Measurements from ENCODE around the gene ARHGDIA.
A peak's percentile ranks its signal among the peaks of the same experiment; 100 is the strongest.
"Not testable (repeated sequence)": the region's sequence is repeated elsewhere in the genome, so short reads cannot be mapped to it uniquely, and the experiment has no call there.

Gene ARHGDIA

DNA sequence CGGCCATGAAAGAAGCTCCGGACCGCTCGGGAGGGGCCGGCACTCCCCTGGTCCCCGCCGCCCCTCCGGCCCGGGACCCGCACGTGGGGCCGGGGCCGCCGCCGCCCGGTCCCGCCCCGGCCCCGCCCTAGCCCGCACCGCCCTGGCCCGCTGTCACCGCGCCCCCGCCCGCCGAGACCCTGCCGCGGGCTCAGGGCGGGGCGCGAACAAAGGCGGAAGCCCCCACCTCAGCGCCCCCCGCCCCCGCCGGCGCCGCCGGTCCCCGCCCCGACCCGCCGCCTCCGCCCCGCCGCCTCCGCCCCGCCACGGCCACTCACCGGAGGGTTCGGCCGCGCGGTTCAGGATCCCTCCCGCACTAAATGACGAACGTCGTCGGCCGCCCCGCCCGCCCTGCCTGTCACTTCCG is at the start of gene ARHGDIA:
TSS of gene ARHGDIA (minus strand) at position 357 of the 406 bp plus-strand sequence. CDS start 1,407 bp downstream, outside the sequence.
- no peak for DNase-seq (ENCODE audit: low spot score)

DNA sequence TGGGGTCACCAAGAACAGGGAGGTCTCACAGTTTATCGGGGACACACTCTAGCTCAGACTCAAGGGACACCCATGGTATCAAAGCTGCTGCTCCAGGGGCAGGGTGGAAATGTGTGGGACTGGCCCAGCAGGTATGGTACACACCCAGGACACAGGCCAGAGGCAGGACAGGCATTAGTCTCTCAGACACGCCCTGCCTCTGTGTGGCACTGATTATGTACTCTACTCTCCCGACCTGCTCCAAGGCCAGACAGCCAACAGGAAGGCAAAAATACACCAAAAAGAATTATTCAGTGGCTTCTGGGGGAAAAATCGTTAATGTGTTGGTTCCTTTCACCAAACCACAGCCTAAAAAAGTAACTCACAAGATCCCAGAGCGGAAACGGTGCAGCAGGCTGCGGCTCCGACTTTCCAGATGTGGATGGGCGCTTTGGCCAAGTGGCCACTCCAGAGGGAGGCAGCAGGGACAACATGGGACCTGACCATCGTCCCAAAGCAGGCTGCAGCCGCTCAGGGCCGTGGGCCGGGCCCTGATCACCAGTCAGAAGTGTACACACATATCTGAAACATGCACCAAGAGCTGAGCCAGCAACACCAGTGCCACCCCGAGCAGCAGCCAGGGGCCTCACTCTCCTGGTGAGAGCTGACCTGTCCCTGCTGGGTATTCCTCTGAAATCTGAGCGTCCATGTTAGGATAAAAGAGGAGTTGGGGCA is 47.9 kb upstream of the ARHGDIA start:
- no peak for DNase-seq (ENCODE audit: low spot score)

DNA sequence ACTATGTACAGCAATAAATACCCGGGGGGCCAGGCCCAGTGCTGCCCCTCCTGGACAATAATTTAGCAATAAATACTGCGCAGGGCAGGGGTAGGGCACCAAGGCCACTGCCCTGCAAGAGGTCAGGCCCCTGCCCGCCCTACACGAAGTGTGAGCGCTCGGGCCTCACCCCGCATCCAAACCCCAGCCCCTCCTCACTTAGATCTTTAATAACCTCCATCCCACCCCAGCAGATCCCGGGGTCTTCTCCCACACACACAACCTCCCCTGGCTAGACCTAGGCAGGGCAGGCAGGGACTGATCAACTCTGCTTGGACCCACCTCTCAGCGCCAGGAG is 47.2 kb upstream of the ARHGDIA start:
- not testable (repeated sequence) for DNase-seq (ENCODE audit: low spot score)

DNA sequence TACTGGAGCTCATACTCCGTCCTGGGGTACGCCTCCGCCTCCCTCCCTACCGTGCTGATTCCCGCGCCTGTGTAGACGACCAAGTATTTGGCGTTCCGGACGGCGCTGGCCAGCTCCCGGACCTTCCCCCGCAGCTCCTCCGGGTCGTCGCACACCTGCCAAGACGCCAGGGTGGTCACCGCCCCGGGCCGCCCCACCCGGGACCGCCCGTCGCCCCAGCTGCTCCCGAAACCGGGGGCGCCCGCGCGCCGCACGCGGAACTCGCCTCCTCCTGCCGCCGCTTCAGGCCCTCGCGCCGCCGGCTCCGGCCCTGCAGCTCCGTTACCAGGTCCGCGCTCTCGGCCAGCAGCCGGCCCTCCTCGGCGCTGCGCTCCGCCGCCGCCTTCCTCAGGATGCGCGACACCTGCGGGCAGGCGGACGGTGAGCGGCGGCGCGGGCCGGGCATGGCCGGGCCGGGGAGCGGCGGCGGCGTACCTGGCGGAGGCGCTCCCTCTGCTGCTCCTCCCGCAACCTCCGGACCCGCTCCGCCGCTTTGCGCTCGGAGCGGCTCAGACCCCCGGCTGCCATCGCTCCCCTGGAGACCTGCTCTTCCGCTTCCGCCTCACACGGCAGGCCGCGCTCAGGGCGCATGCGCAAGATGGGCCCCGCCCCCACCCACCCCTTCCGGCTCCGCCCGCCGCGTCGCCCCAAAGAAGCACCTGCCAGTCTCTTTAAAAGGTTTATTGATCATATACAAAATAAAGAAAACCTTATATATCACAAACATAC is 46.6 kb upstream of the ARHGDIA start, which contains the start of gene SIRT7:
TSS of gene SIRT7 (minus strand) at position 612 of the 768 bp plus-strand sequence. CDS start at position 567, 45 bp downstream.
- peak; percentile 92 for DNase-seq (ENCODE audit: low spot score)

DNA sequence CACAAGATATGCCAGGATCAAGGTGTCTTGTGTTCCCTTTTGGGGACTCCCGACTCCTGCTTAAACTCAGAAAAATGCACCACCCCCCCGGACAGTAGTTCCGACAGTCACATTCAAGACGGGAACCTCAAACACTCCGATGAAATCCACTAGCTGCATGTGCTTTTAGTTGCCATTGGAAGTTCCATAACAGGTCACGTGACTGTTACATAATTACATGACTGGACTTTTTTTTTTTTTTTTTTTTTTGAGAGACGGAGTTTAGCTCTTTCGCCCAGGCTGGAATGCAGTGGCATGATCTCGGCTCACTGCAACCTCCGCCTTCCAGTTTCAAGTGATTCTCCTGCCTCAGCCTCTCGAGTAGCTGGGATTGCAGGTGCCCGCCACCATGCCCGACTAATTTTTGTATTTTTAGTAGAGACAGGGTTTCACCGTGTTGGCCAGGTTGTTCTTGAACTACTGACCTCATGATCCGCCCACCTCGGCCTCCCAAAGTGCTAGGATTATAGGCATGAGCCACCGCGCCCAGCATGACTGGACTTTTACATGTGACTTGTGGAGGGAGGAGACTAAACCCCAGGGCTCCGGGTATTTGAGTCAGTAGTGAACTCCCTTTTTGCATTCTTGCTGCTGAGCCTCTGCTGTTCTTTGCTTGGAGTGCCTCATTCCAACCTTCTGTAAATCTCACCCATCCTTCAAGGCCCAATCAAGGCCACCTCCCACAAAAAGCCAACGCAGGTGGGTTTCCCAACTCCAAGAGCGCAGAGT is 45.3 kb upstream of the ARHGDIA start:
- DNase-seq (ENCODE audit: low spot score) = no peak

DNA sequence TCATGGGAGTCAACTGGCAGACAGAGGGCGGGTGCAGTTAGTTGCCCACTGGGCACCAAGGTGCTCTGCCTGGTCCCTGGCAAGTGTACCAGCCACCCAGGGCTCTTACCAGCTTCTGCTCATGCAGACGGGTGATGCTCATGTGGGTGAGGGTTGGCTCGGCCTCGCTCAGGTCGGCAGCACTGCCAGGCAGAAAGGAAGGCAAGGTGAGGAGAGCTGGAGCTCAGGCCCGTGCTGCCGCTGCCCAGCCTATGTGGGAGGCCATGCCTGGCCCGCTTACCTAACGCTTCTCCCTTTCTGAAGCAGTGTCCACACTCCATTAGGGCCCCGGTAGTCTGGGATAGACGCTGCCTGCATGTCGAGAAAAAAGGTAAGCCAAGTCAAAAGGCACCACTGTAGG is 44.2 kb upstream of the ARHGDIA start:
- no peak for DNase-seq (ENCODE audit: low spot score)

DNA sequence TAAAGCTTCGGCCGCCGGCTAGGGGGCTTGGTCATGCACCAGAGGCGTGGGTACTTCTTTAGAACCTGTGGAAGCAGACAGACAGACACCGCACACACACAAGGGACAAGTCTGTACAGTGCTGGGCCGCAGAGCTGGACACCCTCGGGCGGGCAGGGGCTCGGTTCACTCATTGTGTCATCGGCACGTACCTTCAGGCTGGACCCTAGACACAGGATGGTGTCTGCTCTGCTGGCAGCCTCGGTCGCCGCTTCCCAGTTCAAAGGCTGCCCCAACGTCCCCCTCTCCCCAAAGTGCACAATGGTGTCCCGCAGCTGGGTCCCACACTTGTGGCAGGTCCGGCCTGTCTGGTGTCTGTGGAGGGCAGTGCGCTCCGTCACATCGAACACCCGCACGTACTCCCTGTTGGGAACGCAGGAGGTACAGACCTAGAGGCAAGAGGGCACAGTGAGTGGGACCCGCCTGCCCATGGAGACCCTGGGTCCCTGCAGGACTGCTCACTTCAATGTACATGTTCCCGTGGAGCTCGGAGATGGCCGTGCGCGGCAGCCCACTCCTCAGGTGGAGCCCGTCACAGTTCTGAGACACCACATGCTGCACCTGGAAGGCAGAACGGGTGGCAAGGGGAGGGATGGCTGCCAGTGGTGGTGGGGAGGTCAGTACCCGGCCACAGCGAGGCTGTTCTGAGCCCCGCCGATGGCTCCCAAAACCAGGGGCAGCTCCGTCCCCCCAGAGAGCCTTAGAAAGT is 43.1 kb upstream of the ARHGDIA start:
- DNase-seq (ENCODE audit: low spot score) = no peak

DNA sequence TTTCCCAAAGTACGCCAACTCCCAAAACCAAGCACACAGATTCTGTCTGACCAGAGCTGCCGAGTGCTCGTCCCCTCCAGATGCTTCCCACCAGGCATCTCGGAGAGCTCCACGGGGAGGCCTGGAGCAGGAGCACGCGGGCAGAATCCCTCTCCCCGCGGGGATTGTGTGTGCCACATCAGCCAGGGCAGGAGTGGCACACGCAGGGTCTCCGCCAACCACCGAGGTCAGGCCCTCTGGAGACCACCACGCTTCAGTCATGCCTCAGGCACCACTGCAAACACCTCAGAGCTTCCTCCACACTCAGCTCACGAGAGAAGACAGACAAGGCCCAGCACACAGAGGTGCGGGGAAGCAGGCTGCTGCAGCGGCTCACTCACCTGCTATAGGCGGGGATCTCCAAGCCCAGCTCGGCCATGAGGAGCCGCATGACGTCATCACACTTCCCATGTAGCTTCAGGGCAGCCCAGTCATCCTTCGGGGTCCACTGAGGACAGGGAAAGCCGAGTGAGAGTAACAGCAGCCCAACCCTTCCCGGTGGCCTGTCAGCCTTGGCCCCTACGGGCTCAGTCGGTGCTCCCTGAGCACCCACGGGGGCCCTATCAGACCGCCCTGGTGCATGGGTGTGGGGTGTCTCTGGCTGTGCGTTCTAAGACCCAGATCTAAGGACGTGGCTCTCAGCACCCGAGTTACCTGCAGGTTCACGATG is 42.4 kb upstream of the ARHGDIA start:
- DNase-seq (ENCODE audit: low spot score) = no peak

DNA sequence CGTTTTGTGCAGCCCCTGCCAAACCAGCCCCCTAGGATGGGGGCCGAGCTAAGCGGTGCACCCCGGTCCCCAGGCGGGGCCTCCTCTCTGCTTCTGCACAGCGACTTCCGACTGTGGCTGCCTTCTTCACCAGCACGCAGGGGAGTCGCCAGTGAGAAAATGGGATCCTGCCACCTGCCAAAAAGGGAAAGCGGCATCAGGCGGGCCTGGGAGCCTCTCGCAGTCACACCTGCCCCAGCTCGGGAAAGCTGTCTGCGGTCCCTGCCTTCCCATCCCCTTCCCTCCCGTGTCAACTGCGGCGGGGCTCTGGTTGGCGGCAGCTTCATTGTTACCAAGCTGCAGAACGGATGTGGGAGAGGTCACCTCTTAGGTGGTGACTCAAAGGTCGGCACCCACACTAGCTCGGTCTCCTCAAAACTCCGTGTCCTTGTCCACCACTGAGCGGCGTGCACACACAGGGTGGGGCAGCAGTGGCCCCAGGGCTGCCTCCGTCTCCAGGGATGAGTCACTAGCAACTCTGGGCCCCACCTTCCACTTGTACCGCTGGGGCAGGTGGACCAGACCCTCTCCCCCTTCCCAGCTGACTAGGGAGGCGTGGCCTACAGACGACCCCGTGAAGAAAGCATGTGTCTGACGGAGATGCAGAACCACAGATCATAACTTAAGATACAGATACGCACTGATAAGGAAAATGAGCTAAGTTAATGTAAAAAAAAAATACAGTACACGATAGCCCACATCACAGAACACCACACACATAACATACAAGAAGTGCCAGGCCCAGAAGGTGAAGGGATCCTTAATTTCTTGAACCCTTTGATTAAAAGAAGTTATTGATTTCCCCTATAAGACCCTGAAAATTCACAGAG is 41.5 kb upstream of the ARHGDIA start:
- DNase-seq (ENCODE audit: low spot score) = no peak

DNA sequence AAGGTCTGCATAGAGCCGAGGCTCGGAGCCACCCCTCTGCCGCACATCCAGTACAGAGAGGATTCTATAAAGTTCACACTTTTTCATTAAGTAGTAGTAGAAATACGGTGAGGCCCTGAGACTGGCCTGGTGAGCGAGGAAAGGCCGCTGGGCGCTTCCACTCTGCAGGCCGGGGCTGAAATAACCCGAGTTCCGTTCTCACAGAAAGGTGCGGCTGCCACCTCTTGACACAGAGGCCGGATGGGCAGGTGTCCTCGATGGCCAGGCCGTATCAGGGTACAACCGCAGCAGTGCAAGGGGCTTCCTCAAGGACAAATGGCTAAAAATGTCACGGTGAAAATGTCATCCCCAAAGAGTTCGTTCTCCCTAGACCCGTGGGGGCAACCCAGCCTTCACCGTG is 40.8 kb upstream of the ARHGDIA start:
- DNase-seq (ENCODE audit: low spot score) = no peak

DNA sequence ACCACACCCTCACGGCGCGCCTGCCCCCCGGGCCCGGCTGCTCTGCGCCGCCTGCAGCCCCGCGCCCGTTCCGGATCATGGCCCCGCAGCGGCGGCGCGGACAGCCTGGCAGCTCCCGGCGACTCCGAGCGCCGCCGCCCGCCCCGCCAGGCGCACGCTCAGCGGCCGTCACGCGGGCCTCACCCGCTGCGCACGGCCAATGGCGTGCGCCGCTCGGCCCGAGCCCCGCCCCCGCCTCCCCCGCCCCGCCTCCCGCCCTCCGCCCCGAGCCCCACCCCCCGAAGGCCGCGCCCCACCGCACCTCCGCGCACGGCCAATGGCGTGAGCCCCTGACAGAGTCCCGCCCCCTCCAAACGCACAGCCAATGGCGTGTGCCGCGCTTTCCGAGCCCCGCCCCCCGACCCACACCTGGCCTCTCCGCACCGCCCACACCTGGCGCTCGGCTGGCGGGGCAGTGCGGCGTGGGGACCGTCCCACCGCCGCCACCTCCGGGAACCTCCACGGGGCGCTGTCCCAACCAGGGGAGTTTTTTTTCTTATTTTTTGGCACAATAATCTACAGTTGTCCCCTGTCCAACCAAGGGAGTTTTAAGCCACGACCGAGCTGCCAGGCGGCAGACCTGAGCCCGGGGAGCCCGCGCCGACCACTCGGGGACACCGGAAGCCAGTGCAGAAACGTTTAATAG is 40.3 kb upstream of the ARHGDIA start, which contains the start of gene PCYT2:
TSS of gene PCYT2 (minus strand) at position 123 of the 685 bp plus-strand sequence. CDS start at position 79, 44 bp downstream.
- DNase-seq (ENCODE audit: low spot score) = peak; percentile 95

DNA sequence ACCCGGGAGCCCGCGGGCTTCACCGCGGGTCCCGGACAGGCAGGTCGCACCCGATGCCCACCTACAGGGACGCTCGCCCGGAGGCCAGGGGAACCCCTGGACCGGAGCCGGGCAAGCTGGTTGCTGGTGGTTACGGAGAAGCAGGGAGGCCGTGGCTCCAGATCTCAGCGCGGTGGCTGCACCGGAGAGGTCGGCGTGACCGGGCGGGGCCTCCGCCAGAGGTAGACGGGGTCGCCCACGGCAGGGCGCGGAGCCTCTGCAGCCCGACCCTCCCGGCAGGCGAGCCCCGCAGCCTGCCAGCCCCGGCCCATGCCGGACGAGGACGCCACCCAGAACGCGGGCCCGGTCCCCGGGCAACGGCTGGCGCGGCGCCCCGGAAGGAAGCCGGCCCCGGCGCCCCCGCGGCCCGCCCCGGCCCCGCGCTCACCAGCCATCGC is 39.7 kb upstream of the ARHGDIA start:
- DNase-seq (ENCODE audit: low spot score) = no peak

DNA sequence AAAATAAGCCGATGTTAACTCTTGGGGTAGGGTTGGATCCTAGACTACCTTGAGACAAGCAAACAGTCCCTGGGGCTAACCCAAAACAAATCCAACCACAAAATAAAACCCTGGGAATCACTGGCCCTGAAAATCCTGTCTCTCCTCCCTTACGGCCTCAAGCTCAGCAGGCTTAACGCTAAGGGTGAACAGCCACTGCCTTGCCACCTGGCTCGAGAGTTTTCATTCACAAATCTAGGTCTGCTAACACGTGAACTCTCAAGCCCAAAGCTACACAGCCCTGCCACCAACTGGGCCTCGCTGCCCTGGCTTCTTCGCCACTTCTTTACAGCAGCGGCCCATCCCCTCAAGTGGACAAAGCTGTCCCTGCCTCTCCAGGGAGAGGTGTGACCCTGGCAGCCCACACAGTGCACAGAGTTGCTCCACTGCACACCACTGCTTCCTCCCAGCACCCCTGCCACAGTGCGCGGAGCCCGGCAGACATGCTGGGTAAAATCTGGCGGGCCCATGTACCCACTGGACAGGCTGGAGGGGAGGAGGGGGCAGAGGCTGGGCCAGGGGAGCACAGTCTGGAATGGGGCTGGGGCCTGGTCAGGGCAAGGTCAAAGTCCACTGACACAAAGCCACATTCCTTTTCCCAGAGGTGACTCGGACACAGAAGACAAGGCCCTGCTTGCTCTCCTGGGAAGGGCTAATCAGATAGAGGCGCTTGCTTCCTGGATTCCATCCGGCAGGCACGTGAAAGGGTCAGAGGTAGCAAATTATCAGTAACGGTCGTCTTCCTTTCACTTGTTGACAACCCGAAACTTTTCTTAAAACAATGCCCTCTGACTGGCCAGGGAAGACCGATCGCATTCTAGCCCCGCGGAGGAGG is 39.1 kb upstream of the ARHGDIA start:
- DNase-seq (ENCODE audit: low spot score) = no peak

DNA sequence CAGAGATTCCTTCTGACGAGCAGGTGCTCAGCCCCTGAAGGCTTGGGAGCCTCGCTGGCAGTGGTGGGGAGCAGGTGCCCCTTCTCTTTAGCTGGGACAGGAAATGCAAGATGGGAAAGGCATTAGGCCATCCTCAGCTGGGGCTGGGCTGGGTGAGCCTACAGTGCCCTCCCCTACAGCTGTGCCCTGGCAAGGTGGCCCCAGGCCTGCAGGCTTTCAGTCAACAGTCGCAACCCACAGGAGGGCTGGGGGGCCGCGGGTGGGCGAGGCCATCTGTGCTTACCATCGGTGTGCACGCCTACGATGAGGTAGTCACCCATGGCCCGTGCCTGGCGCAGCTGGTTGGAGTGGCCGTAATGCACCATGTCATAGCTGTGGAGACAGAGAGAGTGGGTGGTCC is 38.1 kb upstream of the ARHGDIA start:
- DNase-seq (ENCODE audit: low spot score) = no peak

DNA sequence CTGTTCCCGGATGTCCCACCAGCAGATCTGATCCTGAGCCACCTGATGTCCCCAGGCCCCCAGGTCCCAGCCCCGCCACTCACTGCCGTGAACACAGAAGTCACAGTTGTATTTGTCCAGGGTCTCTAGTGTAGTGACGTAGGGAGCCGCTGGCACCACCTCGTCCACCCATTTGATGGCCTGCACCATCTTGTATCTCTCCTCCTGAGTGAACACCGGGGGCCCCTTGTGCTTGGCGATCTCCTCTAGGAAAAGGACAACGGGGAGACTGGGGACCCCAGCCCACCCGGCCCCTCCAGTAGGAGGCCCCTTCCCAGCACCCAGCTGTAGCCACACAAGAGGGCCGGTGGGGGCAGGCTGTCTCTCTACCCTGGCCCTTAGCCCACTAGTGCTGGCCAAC is 37.7 kb upstream of the ARHGDIA start:
- no peak for DNase-seq (ENCODE audit: low spot score)

DNA sequence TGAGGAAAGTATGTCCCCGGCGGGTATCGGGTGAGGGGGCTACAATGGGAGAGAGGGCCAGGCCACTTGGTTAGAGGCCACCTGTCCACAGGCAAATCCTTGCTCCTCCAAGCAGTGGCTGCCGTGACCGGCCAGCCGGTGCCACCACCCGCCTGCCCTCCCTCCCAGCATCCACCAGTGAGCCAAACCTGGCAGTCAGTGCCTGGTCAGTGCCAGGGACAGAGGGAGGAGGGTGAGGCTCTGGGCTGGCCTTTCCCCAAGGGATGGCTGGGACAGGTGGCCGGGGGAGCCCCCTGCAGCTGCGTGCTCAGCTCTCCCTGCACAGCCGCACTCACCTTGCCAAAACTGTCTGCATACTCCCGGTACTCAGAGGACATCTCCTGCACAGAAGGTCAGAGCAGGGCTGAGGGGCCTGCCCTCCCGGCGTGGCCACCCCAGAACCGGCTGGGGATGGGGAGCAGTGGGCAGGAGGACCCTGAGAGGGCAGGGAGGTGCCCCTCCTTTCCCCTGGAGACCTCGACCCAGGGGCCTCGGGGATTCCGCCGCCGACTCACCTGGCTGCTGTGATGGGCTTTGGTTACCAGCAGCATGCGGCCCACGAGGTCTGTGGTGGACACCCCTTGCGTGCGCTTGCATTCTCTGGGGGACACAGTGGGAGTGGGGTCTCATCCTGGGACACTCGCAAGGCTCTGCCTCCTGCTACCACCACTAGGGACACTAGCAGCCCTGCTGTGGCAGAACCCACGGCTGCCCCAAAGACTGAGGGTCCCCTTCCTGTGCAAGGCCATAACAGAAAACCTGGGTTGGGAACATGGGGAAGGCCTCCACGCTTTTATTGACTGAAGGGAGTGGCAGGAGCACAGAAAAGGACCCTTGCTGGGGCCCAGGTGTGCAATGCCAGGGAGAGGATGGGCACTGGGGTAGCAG is 36.3 kb upstream of the ARHGDIA start:
- no peak for DNase-seq (ENCODE audit: low spot score)

DNA sequence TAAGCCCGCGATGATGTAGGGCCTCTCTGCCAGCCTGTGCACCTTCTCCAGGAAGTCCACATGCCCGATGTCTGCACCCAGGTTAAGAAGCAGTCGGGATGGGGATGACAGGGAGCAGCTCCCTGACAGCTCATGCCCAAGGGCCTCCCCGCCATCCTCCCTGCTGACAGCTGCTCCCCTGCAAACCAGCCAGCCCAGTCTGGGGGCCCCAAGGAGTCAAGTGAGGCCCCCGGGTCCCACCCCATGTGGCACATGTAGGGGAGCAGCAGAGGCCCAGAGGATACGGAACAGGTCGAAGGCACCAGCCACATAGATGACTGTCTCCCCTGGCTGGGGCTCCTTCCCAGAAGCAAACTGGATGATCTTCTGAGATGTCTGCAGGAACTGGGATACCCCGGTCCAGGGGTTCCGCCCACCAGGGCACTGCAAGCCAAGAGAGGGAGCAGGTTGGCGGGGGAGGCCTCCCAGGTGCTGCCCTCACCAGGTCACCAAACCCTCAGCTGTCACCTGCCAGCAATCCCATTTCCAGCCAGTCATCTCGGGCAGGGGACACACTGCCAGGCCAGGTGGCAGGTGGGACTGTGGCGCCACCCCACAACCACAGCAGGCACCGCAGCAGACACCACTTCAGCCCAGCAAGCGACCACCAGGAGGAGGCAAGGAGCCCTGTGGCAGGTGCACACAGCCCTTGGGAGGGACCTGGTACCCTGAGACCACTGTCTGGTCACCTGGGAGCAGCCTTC is 35.5 kb upstream of the ARHGDIA start:
- no peak for DNase-seq (ENCODE audit: low spot score)

All from CD4-positive, alpha-beta T cell treated with Interleukin-6 at 100 ng/mL for 8 hours (primary cell).